Gastroesophageal sphincter (tissue), 3 donors: Measurements from ENCODE around the gene ZCCHC3.

Source experiments
- CTCF ChIP-seq, 4 experiments: fragments of 200-600 bp in 2 of 4; fragments of 450-650 bp in 2 of 4; sonication (generic) in 1 of 4; IDR thresholded peaks; one replicate each; pipeline ENCODE4 v1.5.1; 2017 to 2019; ENCODE audit warnings: antibody characterized with exemption in 4 of 4, mild to moderate bottlenecking in 2 of 4, moderate library complexity in 2 of 4
- EP300 ChIP-seq: sonication (generic); formaldehyde crosslinking; IDR thresholded peaks from one replicate; pipeline ENCODE4 v1.6.1; 2017; ENCODE audit warnings: antibody characterized with exemption, mild to moderate bottlenecking
- POLR2A ChIP-seq, 2 donors: fragments of 450-650 bp; IDR thresholded peaks; one replicate each; pipeline ENCODE4 v1.6.1; 2017; ENCODE audit warnings: antibody characterized with exemption in 2 of 2, mild to moderate bottlenecking in 2 of 2, moderate library complexity in 1 of 2

DNA sequence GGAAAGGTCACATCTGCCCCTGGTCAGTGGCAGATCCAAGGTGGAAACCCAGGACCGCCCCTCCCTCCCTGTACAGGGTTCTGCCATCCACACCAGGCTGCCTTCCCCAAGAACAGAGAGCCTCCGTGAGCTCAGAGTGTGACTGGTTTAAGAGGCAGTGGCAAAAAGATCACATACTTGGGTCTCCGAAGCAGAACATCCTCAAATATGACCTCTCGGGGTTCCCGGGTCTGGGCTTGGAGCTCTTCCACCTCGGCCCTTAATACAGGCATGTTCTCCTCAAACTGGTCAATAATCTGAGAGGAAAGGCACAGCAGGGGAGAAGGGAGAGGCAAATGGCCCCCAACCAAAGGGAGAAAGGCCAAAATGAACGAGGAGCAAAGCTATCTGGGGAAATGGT is 21.6 kb upstream of the ZCCHC3 start:
- TF ChIP-seq CTCF (IDR thresholded peaks at IDR 0.05): no peak
- TF ChIP-seq POLR2A (IDR thresholded peaks at IDR 0.05): no peak
- no peak for TF ChIP-seq EP300
